CD4-positive, alpha-beta T cell treated with Interleukin-17A for 4 hours (primary cell): Measurements from ENCODE around the gene ANKIB1.
"Not testable (repeated sequence)": the region's sequence is repeated elsewhere in the genome, so short reads cannot be mapped to it uniquely, and the experiment has no call there.

Experiments used
- DNase-seq: peaks from one replicate; pipeline ENCODE4 v3.0.0-alpha.2; 2020; ENCODE audit warnings: mixed read lengths

The ANKIB1 gene

DNA sequence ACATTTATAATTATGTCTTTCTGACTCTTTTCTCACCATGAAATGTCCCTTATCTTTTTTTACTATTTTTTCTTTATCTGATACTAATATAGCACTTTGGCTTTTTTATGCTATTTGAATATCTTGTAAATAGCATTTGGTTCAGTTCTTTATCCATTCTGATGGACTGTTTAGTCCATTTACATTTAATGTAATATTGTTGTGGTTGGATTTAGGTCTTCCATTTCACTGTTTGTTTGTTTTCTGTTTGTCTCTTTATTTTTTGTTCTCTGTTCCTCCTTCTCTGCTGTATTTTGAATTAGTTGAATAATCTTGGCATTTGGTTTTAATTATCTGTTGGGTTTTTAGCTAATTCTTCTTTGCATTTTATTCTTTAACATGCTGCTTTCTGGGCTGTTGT is 89.8 kb downstream of the ANKIB1 start:
- DNase-seq, result no peak

- DNase-seq, result no peak
Measured at GRCh38 chr7:92336662-92337340, 91.0 kb downstream of the ANKIB1 start.

GRCh38 chr7:92340016-92340415 is 94.2 kb downstream of the ANKIB1 start:
- no peak for DNase-seq

DNA sequence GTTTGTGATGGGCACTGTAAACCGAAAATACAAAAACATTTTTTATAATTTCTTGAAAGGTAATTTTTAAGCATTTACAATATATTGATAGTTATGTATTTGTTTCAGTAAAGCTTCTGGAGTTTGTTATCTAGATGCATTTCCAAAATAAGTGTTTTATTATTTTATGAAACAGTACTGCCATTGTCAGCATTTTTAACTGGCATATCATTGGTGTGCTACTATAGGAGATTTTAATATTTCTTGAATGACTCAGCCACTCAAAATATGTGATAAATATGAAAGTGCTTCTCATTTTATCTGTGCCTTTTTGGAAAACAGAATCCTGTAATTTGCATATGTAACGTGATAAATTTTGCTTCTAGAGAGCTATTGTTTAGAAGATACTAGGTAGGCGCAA is 97.9 kb downstream of the ANKIB1 start:
- DNase-seq, result no peak

DNA sequence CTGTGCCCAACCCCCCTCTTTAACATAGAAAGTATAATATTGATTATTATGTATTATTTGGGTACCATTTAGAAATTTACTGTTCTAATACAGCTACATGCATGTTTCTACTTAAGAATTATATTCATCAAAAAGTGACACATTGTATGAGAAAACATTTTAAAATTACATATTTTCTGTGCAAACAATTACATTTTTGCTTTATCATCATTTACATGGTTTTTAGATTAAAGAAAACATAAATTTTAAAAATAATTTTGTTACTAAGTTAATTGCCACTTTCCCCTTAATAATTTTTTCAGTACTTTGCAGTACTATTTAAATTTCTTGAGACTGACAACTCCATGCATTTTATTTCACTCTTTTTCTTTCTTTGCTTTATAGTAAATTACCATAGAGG is 106.2 kb downstream of the ANKIB1 start:
- no peak for DNase-seq

GRCh38 chr7:92354214-92354613 is 108.4 kb downstream of the ANKIB1 start:
- no peak for DNase-seq

DNA sequence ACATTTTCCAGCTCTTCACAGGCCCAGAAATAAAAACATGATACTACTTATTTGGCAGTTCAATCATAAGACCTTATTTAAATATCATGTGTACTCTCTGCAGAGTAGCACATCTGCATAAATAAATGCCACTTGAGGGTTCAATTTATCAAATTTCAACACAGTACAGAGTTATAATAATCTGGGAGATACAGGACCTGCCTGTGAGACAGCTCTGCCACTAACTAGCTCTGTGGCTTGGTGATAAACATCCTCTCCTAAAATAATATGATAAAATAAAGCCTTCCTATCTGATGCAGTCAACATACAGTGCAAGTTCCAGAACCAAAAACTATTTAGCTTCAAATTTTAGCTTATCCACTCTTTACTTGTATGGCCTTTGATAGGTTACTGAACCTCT is 110.6 kb downstream of the ANKIB1 start:
- no peak for DNase-seq

DNA sequence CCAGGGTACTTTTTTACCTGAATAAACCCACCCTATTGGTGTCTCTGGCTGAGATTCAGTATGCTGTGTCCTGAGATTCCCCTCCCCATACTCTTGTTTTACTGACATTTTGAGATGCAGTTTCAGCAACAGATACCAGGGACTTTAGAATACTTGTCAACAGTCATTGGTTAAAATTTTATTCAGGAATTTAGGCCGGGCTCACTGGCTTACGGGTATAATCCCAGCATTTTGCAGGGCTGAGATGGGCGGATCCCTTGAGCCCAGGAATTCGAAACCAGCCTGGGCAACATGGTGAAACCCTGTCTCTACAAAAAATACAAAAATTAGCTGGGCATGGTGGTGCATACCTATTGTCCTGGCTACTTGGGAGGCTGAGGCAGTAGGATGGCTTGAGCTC is 111.5 kb downstream of the ANKIB1 start:
- DNase-seq, result no peak

DNA sequence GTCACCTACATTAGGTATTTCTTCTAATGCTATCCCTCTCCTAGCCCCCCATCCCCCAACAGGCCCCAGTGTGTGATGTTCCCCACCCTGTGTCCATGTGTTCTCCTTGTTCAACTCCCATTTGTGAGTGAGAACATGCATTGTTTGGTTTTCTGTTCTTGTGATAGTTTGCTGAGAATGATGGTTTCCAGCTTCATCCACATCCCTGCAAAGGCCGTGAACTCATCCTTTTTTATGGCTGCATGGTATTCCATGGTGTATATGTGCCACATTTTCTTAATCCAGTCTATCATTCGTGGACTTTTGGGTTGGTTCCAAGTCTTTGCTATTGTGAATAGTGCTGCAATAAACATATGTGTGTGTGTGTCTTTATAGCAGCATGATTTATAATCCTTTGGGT is 113.4 kb downstream of the ANKIB1 start:
- DNase-seq, result not testable (repeated sequence)

DNA sequence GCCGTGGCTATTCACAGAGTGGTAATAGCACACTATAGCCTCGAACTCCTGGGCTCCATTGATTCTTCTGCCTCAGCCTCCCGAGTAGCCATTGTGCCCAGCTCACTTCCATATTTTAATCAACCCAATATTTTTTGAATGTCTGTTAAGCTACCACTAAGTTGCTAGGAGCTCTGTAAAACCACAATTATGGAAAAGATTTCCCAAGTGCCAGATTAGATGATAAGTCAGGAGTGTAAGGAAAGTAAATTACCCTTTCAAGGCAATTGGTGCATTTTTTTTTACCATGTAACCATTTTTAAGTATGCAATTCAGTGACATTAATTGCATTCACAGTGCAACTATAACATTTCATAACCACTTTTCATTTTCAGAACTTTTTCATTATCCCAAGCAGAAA is 114.0 kb downstream of the ANKIB1 start:
- DNase-seq, result no peak

DNA sequence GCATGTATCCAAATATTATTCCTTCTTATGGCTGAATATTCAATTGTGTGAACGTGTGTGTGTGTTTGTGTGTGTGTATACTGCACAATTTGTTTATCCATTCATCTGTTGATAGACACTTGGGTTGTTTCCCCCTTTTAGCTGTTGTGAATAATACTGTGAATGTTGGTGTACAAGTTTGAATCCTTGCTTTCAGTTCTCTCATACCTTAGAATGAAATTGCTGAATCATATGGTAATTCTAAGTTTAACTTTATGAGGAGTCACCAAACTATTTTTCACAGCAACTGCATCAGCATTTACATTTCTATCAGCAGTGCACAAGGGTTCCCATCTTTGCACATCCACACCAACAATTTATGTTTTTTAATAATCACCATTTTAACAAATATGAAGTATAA is 114.6 kb downstream of the ANKIB1 start:
- DNase-seq, result no peak

DNA sequence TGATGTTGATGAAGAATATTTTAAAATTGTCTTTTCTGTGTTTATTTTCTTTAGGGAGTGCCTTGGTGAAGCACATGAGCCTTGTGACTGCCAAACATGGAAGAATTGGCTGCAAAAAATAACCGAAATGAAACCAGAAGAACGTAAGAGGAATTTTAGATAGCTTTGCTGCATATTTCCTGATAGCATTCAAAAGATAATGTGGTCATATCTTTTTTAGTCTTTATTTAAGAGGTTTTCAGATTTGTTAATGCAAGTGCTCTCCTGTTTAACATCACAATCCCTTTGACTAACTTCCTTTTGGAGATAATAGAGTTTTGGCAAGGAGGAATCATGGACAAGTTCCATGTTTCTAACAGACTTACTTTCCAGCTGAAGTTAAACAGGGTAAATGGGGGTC is 116.4 kb downstream of the ANKIB1 start:
- DNase-seq, result no peak

- no peak for DNase-seq
Measured at GRCh38 chr7:92366730-92367129, 121.0 kb downstream of the ANKIB1 start.

DNA sequence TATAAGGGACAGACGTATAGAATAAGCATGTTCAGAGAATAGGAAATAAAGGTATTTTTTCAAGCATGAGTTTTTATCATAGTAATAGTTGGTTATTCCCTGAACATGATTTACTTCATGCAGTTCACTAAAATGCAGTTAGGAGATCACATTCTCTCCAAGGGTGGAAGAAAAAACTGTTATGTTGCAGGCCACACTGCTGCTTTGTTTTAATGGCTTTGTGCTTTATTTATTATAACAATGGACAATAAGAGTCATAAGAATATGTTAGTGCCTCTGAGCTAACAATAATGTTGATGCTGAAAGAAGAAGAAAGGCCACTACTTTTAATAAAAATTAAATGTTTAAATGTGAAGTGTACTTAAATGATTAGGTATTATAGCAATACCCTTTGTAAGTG is 123.0 kb downstream of the ANKIB1 start:
- DNase-seq, result no peak

DNA sequence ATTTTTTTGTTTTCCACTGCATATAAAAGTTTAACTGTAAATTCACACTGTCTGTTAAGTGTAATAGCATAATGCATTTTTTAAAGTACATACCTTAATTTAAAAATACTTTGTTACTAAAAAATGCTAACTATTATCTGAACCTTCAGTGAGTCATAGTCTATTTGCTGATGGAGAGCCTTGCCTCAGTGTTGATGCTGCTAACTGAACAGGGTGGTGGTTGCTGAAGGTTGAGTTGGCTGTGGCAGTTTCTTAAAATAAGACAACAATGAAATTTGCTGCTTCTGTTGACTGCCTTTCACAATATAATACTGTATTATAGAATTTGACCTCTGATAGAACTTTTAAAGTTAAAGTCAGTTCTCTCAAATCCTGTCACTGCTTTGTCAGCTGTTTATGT is 129.2 kb downstream of the ANKIB1 start:
- DNase-seq, result no peak

DNA sequence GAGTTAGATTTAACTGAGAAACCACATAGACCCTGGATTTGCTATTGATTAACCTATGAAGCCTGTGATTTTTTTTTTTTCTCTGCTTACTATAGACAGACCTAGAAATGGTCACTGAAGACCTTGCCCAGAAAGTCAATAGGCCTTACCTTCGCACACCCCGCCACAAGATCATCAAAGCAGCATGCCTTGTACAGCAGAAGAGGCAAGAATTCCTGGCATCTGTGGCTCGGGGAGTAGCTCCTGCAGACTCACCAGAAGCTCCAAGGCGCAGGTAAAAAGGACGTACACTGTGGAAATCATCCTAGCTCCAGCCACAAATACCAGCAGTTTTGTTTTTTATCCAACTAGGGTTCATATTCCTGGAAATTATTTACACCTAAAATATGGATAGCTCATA is 145.3 kb downstream of the ANKIB1 start:
- no peak for DNase-seq

GRCh38 chr7:92397542-92397941 is 151.8 kb downstream of the ANKIB1 start:
- no peak for DNase-seq

- DNase-seq, result no peak
Measured at GRCh38 chr7:92400013-92400412, 154.2 kb downstream of the ANKIB1 start.

DNA sequence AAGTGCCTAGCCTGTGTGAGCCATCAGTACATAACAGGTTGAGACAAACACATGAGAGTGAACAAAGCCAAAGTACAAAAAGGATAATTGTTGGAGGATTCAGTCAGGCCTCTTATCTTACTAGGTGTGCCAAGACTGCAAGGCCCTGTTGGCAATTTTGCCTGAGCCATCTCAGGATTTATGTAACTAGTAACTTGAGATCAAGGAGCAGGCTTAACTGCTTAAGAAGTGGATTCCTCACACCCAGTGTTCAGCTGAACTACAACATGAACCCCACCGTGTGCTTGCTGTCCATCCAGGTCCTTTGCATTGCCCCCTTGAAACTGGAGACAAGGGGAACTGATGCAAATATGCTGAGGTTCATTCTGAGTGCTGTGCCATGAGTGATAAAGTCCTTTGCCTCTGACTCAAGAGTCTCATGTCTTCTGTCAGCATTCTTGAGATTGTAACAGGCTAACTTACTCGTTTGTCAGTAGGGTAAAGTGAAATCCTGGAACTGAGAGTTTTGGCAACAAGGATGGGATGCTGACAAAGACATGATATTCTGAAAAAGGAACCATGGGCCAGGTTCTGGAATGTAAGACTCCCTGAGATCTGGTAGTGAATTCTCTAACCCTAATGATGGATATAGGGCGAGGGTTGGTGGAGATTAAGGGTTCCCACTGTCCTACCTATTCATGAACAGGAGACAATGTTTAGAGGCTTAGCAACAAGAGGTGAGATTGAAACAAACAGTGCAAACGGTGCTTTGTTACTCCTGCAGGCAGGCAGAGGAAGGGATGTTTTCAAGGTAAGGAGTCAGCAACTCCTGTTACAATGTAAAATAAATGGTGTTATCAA is 157.4 kb downstream of the ANKIB1 start:
- no peak for DNase-seq

GRCh38 chr7:92403760-92404074 is 157.9 kb downstream of the ANKIB1 start:
- no peak for DNase-seq

GRCh38 chr7:92404170-92404614 is 158.4 kb downstream of the ANKIB1 start:
- DNase-seq, result peak; percentile 27

DNA sequence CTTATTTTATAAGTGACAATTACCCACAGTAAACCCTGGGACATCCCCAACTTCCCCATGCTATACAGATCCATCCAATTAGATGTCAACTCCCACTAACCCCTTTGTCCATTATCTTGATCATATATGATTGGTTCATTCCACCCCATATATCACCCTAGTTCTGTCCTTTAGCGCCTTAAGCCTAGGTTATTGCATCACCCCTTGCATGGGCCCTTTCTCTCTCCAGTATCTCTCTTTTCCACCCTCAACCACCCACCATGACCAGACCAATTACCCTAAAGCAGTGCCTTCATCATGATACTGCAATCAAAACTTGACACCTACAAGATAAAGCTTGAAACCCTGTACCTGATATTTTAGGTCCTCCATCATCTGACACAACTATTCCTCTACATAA is 163.6 kb downstream of the ANKIB1 start:
- no peak for DNase-seq

- not testable (repeated sequence) for DNase-seq
Measured at GRCh38 chr7:92410162-92410561, 164.4 kb downstream of the ANKIB1 start.

DNA sequence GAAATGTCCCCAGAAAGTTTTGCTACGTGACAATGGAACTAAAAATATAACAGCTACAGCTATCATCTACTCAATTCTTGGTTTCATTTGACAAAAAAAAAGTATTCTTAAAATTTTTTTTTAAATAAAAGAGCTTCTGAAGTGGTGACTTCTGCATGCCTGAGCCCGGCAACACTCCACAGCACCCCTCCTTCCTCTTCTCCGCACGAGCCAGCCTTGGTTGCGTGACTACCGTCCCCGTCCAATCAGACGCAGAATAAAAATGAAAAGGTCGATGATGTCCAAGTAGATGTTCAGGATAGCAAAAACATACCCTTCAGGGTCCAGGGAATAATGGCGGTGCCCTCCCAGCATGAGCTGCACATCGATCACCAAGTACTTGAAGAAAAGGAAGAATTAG is 167.0 kb downstream of the ANKIB1 start:
- no peak for DNase-seq

GRCh38 chr7:92413550-92413949 is 167.8 kb downstream of the ANKIB1 start:
- DNase-seq, result no peak
